GM08714 (cell line): ENCODE measurements around the gene SAPCD2.

Experiments
- H3K4me3 ChIP-seq: fragments of 200-500 bp; sonication (Bioruptor generic); 2 replicates; pipeline ENCODE4 v1.5.1; 2014; ENCODE audit warnings: mild to moderate bottlenecking, low read length, inconsistent platforms
- ZNF274 ChIP-seq: IDR thresholded peaks from 2 replicates; pipeline ENCODE4 v1.6.1; 2012; ENCODE audit warnings: mild to moderate bottlenecking, low read depth, low read length

Gene SAPCD2

GRCh38 chr9:137096785-137097546 lies 26.6 kb upstream of the SAPCD2 start:
- no peak for TF ChIP-seq ZNF274
- no peak overlapping the region for H3K4me3 ChIP-seq

DNA sequence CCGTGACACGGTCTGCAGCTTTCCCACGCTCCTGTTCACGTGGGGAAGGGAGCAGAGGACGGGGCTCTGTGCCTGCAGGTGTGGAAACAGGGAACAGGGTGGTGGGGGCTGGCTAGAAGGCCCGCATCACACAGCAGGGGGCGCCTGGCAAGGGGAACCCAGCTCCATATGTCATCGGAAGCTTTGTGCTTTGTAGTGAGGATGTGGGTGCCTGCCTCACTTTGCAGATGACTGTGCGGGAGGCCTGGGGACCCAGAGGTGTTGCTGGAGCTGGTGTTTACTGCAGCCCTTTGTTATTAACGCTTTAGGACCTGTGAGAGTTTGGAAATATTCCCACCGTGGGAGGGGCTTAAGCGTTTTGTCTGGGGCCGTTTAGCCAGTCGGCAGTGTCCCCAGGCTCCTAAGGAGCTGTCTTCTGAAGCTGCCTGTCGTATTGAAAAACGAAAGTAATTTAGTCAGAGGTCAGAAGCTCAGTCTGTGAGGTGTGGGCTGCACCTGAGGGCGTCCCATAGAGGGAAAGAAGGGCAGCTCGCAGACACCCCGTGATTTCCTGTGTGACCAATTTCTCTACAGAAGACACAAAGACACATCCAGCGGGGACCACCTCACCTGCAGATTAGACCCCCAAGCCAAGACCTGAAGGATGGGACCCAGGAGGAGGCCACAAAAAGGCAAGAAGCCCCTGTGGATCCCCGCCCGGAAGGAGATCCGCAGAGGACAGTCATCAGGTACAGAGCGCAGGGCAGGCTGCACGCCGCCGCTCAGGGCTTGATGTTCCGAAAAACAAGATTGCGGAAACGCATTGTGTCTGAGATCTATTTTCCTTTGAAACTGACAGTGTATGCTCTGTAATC lies 25.5 kb upstream of the SAPCD2 start:
- TF ChIP-seq ZNF274 = no peak
- H3K4me3 ChIP-seq = no peak overlapping the region; the same call in 1 of the 2 replicates

GRCh38 chr9:137089232-137089947 lies 19.0 kb upstream of the SAPCD2 start:
- no peak overlapping the region for H3K4me3 ChIP-seq
- TF ChIP-seq ZNF274 = no peak

GRCh38 chr9:137088121-137088520 lies 17.8 kb upstream of the SAPCD2 start:
- TF ChIP-seq ZNF274 = no peak
- no peak overlapping the region; the same call in 1 of the 2 replicates for H3K4me3 ChIP-seq

DNA sequence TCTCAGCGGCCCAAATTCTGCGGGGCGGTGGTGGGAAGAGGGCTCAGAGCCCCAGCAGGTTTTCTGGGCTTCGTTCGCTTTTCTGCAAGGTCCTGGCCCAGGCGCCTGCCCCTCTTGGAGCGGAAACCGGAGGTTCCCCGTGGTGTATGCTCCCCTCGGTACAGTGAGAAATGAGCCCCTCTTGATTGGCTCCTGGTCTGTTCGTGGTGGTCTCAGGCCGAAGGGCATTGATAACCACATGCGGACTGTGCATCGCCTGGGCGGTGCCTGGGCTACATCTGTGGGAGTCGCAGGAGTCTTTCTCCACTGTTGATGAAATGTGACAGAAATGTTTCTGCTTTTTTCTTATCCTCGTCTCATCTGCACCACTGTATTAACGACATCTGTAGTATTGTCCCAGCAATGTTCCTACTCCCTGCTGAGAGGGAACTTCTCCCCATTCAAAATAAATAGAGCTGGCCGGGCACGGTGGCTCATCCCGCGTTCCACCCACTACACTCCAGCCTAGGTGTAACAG lies 17.1 kb upstream of the SAPCD2 start:
- peak overlapping the region; percentile 67 for H3K4me3 ChIP-seq
- TF ChIP-seq ZNF274 = no peak

DNA sequence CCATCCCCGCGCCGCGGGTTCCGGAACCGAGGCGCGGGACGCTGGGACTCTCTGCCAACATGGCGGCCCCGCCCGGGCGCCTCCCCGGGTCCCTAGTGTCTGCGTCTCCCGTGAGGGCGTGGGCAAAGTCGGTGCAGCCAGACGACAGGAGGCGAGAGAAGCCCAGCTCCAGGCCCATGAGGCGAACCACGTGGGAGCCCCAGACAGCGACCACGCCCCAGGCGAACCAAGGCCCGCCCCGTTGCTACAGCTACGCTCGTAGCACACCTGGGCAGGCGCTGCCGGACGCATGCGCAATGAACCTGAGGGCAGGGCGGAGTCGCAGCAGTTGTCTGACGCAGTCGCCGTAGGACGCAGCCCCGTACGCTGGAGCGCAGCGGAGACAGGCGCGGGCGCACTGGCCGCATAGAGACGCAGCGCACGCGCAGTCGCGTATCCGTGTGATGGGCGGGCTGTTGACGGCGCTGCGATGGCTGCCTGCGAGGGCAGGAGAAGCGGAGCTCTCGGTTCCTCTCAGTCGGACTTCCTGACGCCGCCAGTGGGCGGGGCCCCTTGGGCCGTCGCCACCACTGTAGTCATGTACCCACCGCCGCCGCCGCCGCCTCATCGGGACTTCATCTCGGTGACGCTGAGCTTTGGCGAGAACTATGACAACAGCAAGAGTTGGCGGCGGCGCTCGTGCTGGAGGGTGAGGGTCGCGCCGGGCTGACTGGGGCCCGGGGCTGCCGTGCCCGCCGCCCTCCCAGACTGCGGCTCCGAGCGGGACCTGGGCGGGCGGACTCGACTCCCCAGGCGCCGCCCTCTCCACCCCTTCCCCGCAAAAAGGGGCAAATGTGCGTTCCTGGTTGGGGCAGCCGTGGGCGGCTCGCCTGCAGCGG lies 16.4 kb upstream of the SAPCD2 start, which contains the start of gene MAN1B1:
Gene MAN1B1 (plus strand): TSS at position 455 of the 878 bp plus-strand sequence. CDS start 15 bp downstream, at position 470.
- TF ChIP-seq ZNF274 = no peak
- H3K4me3 ChIP-seq = peak within 1 kb of the TSS; percentile 67

- peak overlapping the region; percentile 66; the same call in 1 of the 2 replicates for H3K4me3 ChIP-seq
- TF ChIP-seq ZNF274 = no peak
Observed at GRCh38 chr9:137085920-137086530, 15.7 kb upstream of the SAPCD2 start.

GRCh38 chr9:137084526-137084925 lies 14.2 kb upstream of the SAPCD2 start:
- no peak for TF ChIP-seq ZNF274
- H3K4me3 ChIP-seq = no peak overlapping the region

DNA sequence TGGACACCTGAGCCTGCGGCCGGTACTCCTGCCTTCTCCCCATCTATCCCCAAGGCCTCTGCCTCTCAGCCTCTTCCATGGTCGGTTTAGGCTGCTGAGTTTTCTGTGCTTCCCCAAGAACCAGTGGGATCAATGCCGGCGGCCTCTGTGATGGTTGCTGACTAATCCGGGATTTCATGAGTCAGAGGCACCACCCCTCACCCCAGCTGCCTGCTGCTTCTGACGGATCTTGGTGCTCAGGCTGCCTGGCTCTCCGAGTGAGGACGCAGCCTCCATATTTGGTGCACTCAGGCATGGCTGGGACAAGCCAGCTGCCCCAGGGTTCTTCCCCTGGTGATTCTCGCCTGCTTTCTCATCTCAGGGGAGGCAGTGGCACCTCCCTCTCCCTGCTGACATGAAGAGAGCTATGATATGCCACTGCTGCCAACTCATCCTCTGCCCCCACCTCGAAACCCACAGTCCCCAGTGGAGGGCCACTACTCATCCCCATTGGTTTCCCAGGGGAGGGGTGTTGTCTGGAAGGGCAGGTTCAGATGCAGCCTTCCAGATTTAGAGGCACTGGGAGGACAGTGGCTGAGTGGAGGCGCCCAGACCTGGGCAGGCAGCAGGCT lies 13.1 kb upstream of the SAPCD2 start:
- H3K4me3 ChIP-seq = no peak overlapping the region

GRCh38 chr9:137082925-137083290 lies 12.6 kb upstream of the SAPCD2 start:
- TF ChIP-seq ZNF274 = no peak
- no peak overlapping the region for H3K4me3 ChIP-seq

More for the DNA sequence above, 13.1 kb upstream of the SAPCD2 start:
- no peak for TF ChIP-seq ZNF274

GRCh38 chr9:137082222-137082924 lies 12.0 kb upstream of the SAPCD2 start:
- H3K4me3 ChIP-seq = no peak overlapping the region

DNA sequence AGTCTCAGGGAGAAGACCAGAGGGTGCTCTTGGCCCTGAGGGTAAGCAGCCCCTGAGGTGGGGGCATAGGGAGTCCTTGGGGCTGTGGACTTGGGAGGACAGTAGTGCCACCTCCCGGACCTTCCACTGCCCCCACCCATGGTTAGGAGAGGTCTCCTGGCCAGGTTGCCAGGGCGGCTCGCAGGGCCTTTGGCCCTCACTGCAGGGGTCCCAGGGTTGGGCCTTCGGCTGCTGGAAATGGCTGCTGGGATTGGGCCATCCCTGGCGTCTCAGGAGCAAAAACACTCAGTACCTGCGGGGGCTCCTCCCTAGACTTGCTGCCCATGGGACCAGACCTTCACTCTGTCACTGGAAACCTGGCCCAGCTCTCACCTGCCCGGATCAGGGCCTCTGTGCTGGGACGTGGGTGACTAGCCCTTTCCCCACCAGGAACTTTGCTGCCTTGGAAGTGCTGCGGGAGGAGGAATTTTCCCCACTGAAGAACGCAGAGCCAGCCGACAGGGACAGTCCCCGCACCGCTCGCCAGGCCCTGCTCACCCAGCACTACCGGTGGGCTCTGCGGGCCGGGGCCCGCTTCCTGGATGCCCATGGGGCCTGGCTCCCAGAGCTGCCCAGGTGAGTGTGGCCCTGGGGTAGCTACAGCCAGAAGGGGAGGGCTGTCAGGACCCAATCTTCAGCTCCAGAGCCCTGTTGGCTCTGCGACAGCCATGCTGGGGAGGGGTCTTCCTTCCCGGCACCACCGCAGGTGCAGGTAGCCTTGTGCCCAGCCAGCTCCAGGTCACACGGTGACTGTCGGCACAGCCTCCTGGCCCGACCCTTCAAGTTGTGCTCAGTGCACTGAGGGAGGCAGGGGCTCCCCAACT lies 10.1 kb upstream of the SAPCD2 start:
- H3K4me3 ChIP-seq = no peak overlapping the region
- no peak for TF ChIP-seq ZNF274

More at GRCh38 chr9:137082222-137082924, 12.0 kb upstream of the SAPCD2 start:
- TF ChIP-seq ZNF274 = no peak
